Mucosa of descending colon (tissue), 3 donors: Measurements from ENCODE around the gene TAMALIN. TPM values are rescaled to one million over a fixed set of nuclear protein-coding genes. Genes with fewer than 3 reads are reported as not detected.

ENCODE experiments used
- ATAC-seq: fragments of 200-7000 bp; cut with Tn5 transposase; one replicate; pipeline ENCODE4 v1.9.1; 2020; ENCODE audit warnings: mild to moderate bottlenecking, moderate library complexity
- DNase-seq, 3 donors: peaks; one replicate each; pipeline ENCODE4 v3.0.0-alpha.2; 2020
- H3K36me3 ChIP-seq: fragments of 200-600 bp; one replicate; pipeline ENCODE4 v1.8.0; 2021; ENCODE audit warnings: low read depth, mild to moderate bottlenecking
- H3K4me1 ChIP-seq: fragments of 200-600 bp; one replicate; pipeline ENCODE4 v1.8.0; 2021; ENCODE audit warnings: low read depth, mild to moderate bottlenecking
- H3K4me3 ChIP-seq: fragments of 200-600 bp; one replicate; pipeline ENCODE4 v1.8.0; 2021; ENCODE audit warnings: mild to moderate bottlenecking
- H3K9me3 ChIP-seq: fragments of 200-600 bp; one replicate; pipeline ENCODE4 v1.8.0; 2021; ENCODE audit warnings: mild to moderate bottlenecking
- CTCF ChIP-seq: fragments of 200-600 bp; IDR thresholded peaks from one replicate; pipeline ENCODE4 v1.8.0; 2022; ENCODE audit warnings: antibody characterized with exemption, mild to moderate bottlenecking
- intact Hi-C, 2 donors: fragments of 100-400 bp; cut with DNase I in 1 of 2; cut with micrococcal nuclease in 1 of 2; formaldehyde crosslinking; loops; one replicate each; pipeline versions ENCODE4 v1.11.0 to v1.11.1; 2022; cut with DNase I, micrococcal nuclease
- total RNA-seq, 3 donors: library from RNA; stranded (reverse); fragmentation: NEBNext Ultra II Directional in 2 of 3; extraction: Animal tissue kit (Norgen Biotek cat#: 25700) in 2 of 3; gene quantifications; one replicate each; pipeline versions ENCODE4 v1.2.1 to v1.2.4, GENCODE V29; 2021 to 2023
- donor health status: DM: no; HTN: no; CAD: no; lungs with moderate emphysema.
- donor health status: DM: no; HTN: no; CAD: no.
- donor health status: DM: no; HTN: yes; CAD: no.

Gene TAMALIN
- total RNA-seq, 3 donors from 2014 or later = 9.4 to 19.6 (median 13.8) TPM

GRCh38 chr12:52009081-52009751 lies 2.5 kb downstream of the TAMALIN start:
- Histone ChIP-seq H3K4me3 (no peak overlapping the region), H3K36me3 (no peaks in the 10 kb centered on the region), H3K9me3 (no peaks in the 10 kb centered on the region), H3K4me1 (no peaks in the 10 kb centered on the region)
- DNase-seq (no peak), ATAC-seq (no peak)
- intact Hi-C loops = no loop called here
- no peak for TF ChIP-seq CTCF

DNA sequence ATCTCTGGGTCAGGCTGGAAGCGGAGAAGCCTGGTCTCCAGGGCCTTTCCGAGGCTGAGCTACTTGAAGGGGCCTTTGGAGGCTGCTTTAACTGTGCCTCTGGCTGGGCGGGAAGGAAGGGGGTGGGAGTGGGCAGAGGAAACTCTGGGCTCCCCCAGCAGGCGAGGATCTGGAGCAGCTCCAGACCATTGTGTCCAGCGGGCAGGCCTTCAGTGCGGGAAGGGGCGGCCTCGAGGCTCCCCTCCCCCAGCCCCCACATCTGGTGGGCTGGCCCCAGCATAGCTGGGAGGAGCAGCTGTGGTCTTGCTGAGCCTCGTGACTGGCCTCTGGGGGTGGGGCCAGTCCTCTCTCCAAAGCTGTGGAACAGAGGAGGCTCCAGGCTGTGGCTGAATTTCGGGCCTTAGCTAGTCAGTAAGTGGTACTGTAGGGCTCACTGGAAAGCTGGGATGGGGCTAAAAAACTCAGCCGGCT lies 3.4 kb downstream of the TAMALIN start:
- H3K9me3 ChIP-seq = no peaks in the 10 kb centered on the region
- H3K4me3 ChIP-seq = no peak overlapping the region
- H3K4me1 ChIP-seq = no peaks in the 10 kb centered on the region
- ATAC-seq (peak; percentile 28), DNase-seq (peak; percentile 61 to 76 (median 62))
- intact Hi-C loops = no loop called here
- no peak for TF ChIP-seq CTCF
- H3K36me3 ChIP-seq = no peaks in the 10 kb centered on the region

DNA sequence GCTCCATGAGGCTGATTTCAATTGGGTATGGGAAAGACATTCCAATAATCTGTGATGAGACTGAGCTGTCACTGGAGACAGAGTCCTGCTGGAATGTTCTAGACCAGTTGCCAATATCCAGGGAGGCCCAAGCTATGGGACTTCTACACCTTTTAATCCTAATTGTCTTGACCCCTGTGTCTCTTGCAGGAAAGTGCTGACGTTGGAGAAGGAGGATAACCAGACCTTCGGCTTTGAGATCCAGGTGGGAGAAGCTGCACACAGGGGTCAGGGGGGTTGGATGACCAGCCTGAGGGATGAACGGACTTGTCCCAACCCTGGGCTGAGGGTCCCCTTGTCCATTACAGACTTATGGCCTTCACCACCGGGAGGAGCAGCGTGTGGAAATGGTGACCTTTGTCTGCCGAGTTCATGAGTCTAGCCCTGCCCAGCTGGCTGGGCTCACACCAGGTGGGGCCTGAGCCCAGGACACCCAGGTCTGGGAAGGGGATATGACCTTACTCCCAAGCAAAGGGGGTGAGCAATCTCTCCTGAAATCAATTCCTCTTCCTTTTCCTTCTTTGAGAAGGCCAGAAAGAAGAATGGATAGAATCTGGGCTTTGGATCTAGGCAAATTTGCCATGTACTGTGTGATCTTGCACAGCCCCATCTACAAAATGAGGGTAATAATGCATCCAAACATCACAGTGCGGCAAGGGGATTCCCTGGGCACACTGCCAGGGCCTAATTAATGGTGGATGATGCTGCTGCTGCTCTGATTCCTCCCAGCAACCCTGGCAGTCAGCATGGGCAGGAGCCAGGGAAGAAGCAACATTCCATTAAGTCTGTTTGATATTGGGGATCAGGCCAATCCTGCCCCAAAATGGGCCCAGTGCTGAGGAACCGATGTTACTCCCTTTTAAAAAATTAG lies 4.2 kb downstream of the TAMALIN start:
- no peaks in the 10 kb centered on the region for H3K4me1 ChIP-seq
- H3K9me3 ChIP-seq = no peaks in the 10 kb centered on the region
- intact Hi-C loops = no loop called here
- DNase-seq (no peak), ATAC-seq (no peak)
- H3K36me3 ChIP-seq = no peaks in the 10 kb centered on the region
- no peak for TF ChIP-seq CTCF
- no peak overlapping the region for H3K4me3 ChIP-seq

DNA sequence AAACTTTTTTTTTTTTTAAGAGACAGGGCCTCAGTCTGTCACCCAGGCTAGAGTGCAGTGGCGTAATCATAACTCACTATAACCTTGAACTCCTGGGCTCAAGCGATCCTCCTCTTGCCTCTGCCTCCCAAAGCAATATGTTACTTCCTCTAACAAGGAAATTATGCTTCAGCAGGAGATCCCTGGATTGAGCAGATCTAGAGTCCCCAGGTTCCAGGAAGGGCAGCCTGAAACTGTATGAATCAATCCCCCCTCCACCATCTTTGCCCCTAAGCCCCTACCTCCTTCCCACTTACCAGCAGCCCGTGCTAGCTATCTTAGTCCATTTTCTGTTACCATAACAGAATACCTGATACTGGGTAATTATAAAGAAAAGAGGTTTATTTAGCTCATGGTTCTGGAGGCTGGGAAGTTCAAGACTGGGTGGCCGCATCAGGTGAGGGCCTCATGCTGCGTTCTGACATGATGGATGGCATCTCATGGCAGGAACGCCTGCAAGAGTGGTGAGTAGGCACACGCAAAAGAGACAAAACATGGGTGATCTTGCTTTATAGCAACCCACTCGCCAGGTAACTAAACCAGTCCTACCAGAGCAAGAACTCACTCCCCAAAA lies 5.0 kb downstream of the TAMALIN start:
- intact Hi-C loops = no loop called here
- H3K9me3 ChIP-seq = no peaks in the 10 kb centered on the region
- no peaks in the 10 kb centered on the region for H3K4me1 ChIP-seq
- no peak for TF ChIP-seq CTCF
- H3K4me3 ChIP-seq = no peak overlapping the region
- H3K36me3 ChIP-seq = no peaks in the 10 kb centered on the region
- ATAC-seq (no peak), DNase-seq (no peak)

GRCh38 chr12:52013626-52014310 lies 7.0 kb downstream of the TAMALIN start:
- no peak for TF ChIP-seq CTCF
- Histone ChIP-seq H3K9me3 (no peaks in the 10 kb centered on the region), H3K4me3 (no peak overlapping the region), H3K4me1 (no peaks in the 10 kb centered on the region), H3K36me3 (no peaks in the 10 kb centered on the region)
- DNase-seq (no peak), ATAC-seq (no peak)
- intact Hi-C loops = no loop called here
